ENCODE data around the gene LGI1.
A peak's percentile ranks its signal among the peaks of the same experiment; 100 is the strongest.

LGI1 gene

GRCh38 chr10:93756118-93756517 lies 1.6 kb upstream of the LGI1 start:
- Histone ChIP-seq H3K9me3 (ENCODE audit: low read length) (no peaks in the 10 kb centered on the region), H3K4me3 (ENCODE audit: low read depth in 1 of 2, low read length in 2 of 2) (no peak overlapping the region), H3K36me3 (ENCODE audit: insufficient read depth, low read length) (no peaks in the 10 kb centered on the region), H3K4me1 (ENCODE audit: insufficient read depth, low read length) (peaks cover 61% of the 10 kb centered on the region), H3K27ac (ENCODE audit: low read depth, low read length) (no peak overlapping the region), H3K9ac (ENCODE audit: low read length) (no peak overlapping the region), H3K27me3 (ENCODE audit: control insufficient read depth in 1 of 2, insufficient read depth in 2 of 2, low read length in 2 of 2) (no peaks in the 10 kb centered on the region)

DNA sequence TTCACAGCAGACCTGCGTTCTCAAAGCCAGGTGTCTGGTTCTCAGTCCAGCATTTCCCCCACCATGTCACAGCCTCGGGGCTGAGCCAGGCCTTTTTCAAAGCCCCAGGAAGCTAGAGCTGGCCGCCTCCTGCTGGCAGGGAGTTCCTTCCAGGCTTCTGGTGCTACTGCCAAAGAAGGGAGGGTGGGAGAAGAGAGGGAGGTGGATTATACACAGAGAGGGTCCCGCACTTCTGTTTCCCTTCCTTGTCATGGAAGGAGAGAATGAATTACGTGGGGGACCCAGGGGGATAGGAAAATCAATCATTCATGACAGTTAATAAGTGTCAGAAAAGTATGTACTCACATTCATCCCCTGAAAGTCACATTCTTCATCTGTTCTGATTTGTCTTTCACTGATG lies 600 bp upstream of the LGI1 start:
- no peak overlapping the region for H3K4me3 ChIP-seq (ENCODE audit: low read depth in 1 of 2, low read length in 2 of 2)
- peaks cover 54% of the 10 kb centered on the region for H3K4me1 ChIP-seq (ENCODE audit: insufficient read depth, low read length)
- no peaks in the 10 kb centered on the region for H3K9me3 ChIP-seq (ENCODE audit: low read length)
- H3K9ac ChIP-seq (ENCODE audit: low read length): no peak overlapping the region
- no peaks in the 10 kb centered on the region for H3K36me3 ChIP-seq (ENCODE audit: insufficient read depth, low read length)
- H3K27me3 ChIP-seq (ENCODE audit: control insufficient read depth in 1 of 2, insufficient read depth in 2 of 2, low read length in 2 of 2): no peaks in the 10 kb centered on the region
- no peak overlapping the region for H3K27ac ChIP-seq (ENCODE audit: low read depth, low read length)

DNA sequence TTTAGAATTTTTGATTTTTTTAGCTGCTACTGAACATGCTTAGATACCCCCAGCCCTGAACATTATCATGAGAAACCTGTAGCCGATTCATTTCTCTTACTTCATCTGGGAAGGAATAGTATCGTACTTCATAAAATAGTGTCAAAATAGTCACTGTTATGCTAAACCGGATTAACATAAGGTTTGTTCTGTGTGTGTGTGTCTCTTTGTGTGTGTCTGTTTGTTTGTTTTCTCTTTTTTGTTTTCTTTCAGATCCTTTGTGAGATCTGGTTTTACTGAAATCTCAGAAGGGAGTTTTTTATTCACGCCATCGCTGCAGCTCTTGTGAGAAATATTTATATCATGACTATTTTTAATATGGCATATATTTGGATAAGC lies 761 bp downstream of the LGI1 start:
- no peak overlapping the region for H3K9ac ChIP-seq (ENCODE audit: low read length)
- H3K27me3 ChIP-seq (ENCODE audit: control insufficient read depth in 1 of 2, insufficient read depth in 2 of 2, low read length in 2 of 2): no peaks in the 10 kb centered on the region
- H3K4me3 ChIP-seq (ENCODE audit: low read depth in 1 of 2, low read length in 2 of 2): peak overlapping the region in 1 of 2 donors; percentile 10
- H3K36me3 ChIP-seq (ENCODE audit: insufficient read depth, low read length): no peaks in the 10 kb centered on the region
- H3K27ac ChIP-seq (ENCODE audit: low read depth, low read length): peak overlapping the region; percentile 13
- H3K4me1 ChIP-seq (ENCODE audit: insufficient read depth, low read length): peaks cover 45% of the 10 kb centered on the region
- no peaks in the 10 kb centered on the region for H3K9me3 ChIP-seq (ENCODE audit: low read length)

DNA sequence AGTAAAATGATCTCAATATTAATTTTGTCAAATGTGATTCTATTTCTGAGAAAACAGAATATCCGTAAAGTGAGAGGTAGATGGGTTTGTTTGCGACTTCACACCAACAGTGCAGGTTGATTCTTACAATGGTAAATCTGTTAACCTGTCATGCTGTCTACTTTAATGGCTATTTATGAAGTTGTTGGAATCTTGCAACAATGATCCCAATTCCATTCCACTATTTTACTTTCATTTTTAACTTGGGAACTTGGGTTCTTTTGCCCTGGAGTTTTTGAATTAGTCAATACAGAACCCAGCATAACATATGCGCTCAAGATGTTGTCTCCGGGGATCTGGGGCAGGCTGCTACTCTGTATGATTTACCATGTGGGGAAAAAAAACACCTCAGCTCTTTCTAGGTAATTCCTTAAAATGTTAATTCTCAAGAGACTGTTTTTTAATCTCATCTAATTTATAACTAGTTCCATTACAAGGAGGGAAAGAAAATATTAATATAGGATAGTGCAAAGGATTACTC lies 1.2 kb downstream of the LGI1 start:
- Histone ChIP-seq H3K9me3 (ENCODE audit: low read length) (no peaks in the 10 kb centered on the region), H3K27me3 (ENCODE audit: control insufficient read depth in 1 of 2, insufficient read depth in 2 of 2, low read length in 2 of 2) (no peaks in the 10 kb centered on the region), H3K27ac (ENCODE audit: low read depth, low read length) (no peak overlapping the region), H3K4me1 (ENCODE audit: insufficient read depth, low read length) (peaks cover 41% of the 10 kb centered on the region), H3K36me3 (ENCODE audit: insufficient read depth, low read length) (no peaks in the 10 kb centered on the region), H3K9ac (ENCODE audit: low read length) (no peak overlapping the region), H3K4me3 (ENCODE audit: low read depth in 1 of 2, low read length in 2 of 2) (peak overlapping the region in 1 of 2 donors; percentile 10)

DNA sequence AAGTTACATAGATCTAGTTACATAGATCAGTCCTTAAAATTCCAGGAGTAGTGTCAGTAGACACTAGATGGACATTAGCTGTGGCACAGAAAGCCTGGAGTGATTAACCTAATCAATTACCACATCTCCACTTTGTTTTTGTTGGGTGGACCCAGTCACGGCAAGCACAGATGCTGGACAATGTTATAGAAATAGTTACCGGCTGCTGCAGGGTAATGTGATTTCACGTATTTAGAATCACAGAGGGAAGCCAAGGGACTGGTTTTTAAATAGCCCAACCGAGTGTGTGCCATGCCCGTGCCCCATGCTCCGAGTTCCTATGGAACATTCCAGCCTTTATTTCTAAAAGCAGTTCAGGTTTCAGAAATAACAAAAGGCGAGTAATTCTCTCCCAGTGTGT lies 2.8 kb downstream of the LGI1 start:
- H3K9ac ChIP-seq (ENCODE audit: low read length): no peak overlapping the region
- H3K4me3 ChIP-seq (ENCODE audit: low read depth in 1 of 2, low read length in 2 of 2): no peak overlapping the region
- H3K27ac ChIP-seq (ENCODE audit: low read depth, low read length): no peak overlapping the region
- peaks cover 26% of the 10 kb centered on the region for H3K4me1 ChIP-seq (ENCODE audit: insufficient read depth, low read length)
- no peaks in the 10 kb centered on the region for H3K27me3 ChIP-seq (ENCODE audit: control insufficient read depth in 1 of 2, insufficient read depth in 2 of 2, low read length in 2 of 2)
- no peaks in the 10 kb centered on the region for H3K36me3 ChIP-seq (ENCODE audit: insufficient read depth, low read length)
- H3K9me3 ChIP-seq (ENCODE audit: low read length): no peaks in the 10 kb centered on the region

DNA sequence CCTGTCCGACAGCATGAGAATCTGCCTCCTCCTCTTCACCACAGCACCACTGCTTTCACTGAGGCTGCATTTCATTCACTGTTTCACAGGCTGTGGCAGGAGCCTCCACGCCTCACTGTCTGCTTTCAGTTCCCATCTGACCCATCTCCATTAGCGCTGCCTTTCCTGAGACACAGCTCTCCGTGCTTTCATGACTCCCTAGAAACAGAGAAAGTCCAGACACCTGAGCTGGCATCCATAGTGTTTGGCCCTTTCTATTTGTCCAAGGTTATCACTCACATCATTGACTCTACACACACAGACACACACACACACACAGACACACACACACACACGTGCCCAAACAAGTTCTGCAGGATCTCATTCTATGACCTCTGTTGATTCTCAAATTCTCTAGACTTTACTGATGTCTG lies 5.2 kb downstream of the LGI1 start:
- H3K36me3 ChIP-seq (ENCODE audit: insufficient read depth, low read length): no peaks in the 10 kb centered on the region
- no peaks in the 10 kb centered on the region for H3K27me3 ChIP-seq (ENCODE audit: control insufficient read depth in 1 of 2, insufficient read depth in 2 of 2, low read length in 2 of 2)
- H3K4me1 ChIP-seq (ENCODE audit: insufficient read depth, low read length): peaks cover 9% of the 10 kb centered on the region
- no peaks in the 10 kb centered on the region for H3K9me3 ChIP-seq (ENCODE audit: low read length)
- H3K27ac ChIP-seq (ENCODE audit: low read depth, low read length): no peak overlapping the region
- no peak overlapping the region for H3K9ac ChIP-seq (ENCODE audit: low read length)
- no peak overlapping the region for H3K4me3 ChIP-seq (ENCODE audit: low read depth in 1 of 2, low read length in 2 of 2)

GRCh38 chr10:93766918-93767317 lies 9.2 kb downstream of the LGI1 start:
- Histone ChIP-seq H3K27me3 (ENCODE audit: control insufficient read depth in 1 of 2, insufficient read depth in 2 of 2, low read length in 2 of 2) (no peaks in the 10 kb centered on the region), H3K27ac (ENCODE audit: low read depth, low read length) (no peak overlapping the region), H3K4me3 (ENCODE audit: low read depth in 1 of 2, low read length in 2 of 2) (no peak overlapping the region)

DNA sequence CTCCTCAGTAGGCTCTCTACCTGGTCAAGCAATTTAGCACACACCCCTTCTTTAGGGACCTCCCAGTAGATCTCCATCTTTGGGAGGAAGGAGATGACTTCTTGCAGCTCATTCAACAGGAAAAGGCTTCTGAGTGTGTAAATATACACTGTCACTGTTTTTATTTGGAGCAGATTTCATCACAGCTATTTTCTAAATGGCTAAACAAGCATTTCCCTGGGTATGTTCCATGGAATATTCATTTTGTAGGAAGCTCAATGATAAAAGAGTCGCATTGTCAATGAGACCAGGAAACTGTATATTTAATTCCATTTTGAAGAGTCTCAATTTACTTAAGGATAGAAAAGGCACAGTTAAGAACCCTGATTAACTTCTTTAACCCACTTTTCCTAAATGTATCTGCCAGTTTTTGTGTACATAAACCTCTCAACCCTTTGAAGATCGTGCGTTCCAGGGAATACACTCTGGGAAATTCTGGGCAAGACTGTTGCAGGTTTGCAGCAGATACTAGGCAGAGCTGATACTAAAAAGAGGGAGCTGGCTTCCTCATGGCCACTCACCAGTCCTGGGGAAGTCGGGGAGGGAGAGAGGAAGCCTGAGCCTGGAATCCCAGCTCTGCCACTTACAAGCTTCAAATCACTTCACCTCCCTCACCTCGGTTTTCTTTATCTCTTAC lies 10.1 kb downstream of the LGI1 start:
- no peak overlapping the region for H3K9ac ChIP-seq (ENCODE audit: low read length)
- no peak overlapping the region for H3K4me3 ChIP-seq (ENCODE audit: low read depth in 1 of 2, low read length in 2 of 2)
- no peak overlapping the region for H3K27ac ChIP-seq (ENCODE audit: low read depth, low read length)
- H3K9me3 ChIP-seq (ENCODE audit: low read length): no peaks in the 10 kb centered on the region
- H3K27me3 ChIP-seq (ENCODE audit: control insufficient read depth in 1 of 2, insufficient read depth in 2 of 2, low read length in 2 of 2): no peaks in the 10 kb centered on the region
- peaks cover 6% of the 10 kb centered on the region for H3K4me1 ChIP-seq (ENCODE audit: insufficient read depth, low read length)
- no peaks in the 10 kb centered on the region for H3K36me3 ChIP-seq (ENCODE audit: insufficient read depth, low read length)

More at GRCh38 chr10:93766918-93767317, 9.2 kb downstream of the LGI1 start:
- Histone ChIP-seq H3K4me1 (ENCODE audit: insufficient read depth, low read length) (peaks cover 6% of the 10 kb centered on the region), H3K9ac (ENCODE audit: low read length) (no peak overlapping the region), H3K9me3 (ENCODE audit: low read length) (no peaks in the 10 kb centered on the region), H3K36me3 (ENCODE audit: insufficient read depth, low read length) (no peaks in the 10 kb centered on the region)

DNA sequence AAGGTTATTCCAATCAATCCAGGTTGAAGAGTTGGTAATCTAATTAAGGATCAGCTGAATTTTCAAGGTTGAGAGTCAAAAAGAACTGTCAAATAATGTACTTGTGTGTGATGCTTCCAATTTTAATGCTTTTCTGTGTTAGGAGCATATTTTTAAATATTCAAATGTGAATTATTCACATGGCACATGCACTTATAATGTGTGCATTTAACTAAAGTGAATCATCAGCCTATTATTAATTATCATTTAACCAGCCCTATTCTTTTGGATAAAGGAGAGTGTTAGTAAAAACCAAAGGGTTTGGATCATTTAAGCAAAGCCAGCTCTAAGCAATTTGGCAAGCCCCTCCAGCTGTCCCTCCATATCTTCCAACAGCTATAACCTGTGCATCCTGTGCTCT lies 11.2 kb downstream of the LGI1 start:
- Histone ChIP-seq H3K4me3 (ENCODE audit: low read depth in 1 of 2, low read length in 2 of 2) (no peak overlapping the region), H3K9me3 (ENCODE audit: low read length) (no peaks in the 10 kb centered on the region), H3K36me3 (ENCODE audit: insufficient read depth, low read length) (no peaks in the 10 kb centered on the region), H3K4me1 (ENCODE audit: insufficient read depth, low read length) (no peaks in the 10 kb centered on the region), H3K9ac (ENCODE audit: low read length) (no peak overlapping the region), H3K27ac (ENCODE audit: low read depth, low read length) (no peak overlapping the region), H3K27me3 (ENCODE audit: control insufficient read depth in 1 of 2, insufficient read depth in 2 of 2, low read length in 2 of 2) (no peaks in the 10 kb centered on the region)

DNA sequence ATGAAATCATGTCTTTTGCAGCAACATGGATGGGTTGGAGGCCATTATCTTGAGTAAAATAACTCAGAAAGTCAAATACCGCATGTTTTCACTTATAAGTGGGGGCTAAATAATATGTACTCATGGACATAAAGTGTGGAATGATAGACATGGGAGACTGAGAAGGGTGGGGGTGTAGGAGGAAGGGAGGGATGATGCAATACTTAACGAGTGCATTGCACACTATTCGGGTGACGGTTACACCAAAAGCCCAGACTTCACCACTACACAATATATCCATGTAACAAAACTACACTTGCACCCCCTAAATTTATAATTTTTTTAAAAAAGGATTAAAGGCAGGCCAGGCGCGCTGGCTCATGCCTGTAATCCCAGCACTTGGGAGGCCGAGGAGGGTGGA lies 13.6 kb downstream of the LGI1 start:
- Histone ChIP-seq H3K9me3 (ENCODE audit: low read length) (no peaks in the 10 kb centered on the region), H3K27ac (ENCODE audit: low read depth, low read length) (no peak overlapping the region), H3K27me3 (ENCODE audit: control insufficient read depth in 1 of 2, insufficient read depth in 2 of 2, low read length in 2 of 2) (no peaks in the 10 kb centered on the region), H3K9ac (ENCODE audit: low read length) (no peak overlapping the region), H3K4me1 (ENCODE audit: insufficient read depth, low read length) (no peaks in the 10 kb centered on the region), H3K4me3 (ENCODE audit: low read depth in 1 of 2, low read length in 2 of 2) (no peak overlapping the region), H3K36me3 (ENCODE audit: insufficient read depth, low read length) (no peaks in the 10 kb centered on the region)

DNA sequence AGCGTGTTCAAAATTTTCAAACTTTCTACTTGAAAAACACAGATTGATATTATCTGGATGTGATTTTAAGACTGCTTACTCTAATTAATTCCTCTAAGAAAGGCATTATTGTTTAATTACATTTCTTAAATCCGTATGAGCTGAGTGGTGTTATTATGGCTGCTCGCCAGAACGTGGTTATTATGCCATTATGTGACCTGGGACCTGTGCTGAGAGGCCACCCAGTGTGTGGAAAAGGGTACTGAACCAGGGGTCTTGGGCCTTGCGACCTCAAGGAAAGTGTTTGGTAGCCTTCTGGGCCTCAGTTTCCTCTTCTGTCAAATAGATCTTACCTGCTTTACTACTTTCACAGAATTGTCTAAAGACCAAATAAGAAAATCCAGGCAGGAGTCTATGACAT lies 15.4 kb downstream of the LGI1 start:
- Histone ChIP-seq H3K9me3 (ENCODE audit: low read length) (no peaks in the 10 kb centered on the region), H3K27ac (ENCODE audit: low read depth, low read length) (no peak overlapping the region), H3K9ac (ENCODE audit: low read length) (no peak overlapping the region), H3K36me3 (ENCODE audit: insufficient read depth, low read length) (no peaks in the 10 kb centered on the region), H3K4me1 (ENCODE audit: insufficient read depth, low read length) (no peaks in the 10 kb centered on the region), H3K4me3 (ENCODE audit: low read depth in 1 of 2, low read length in 2 of 2) (no peak overlapping the region), H3K27me3 (ENCODE audit: control insufficient read depth in 1 of 2, insufficient read depth in 2 of 2, low read length in 2 of 2) (no peaks in the 10 kb centered on the region)

DNA sequence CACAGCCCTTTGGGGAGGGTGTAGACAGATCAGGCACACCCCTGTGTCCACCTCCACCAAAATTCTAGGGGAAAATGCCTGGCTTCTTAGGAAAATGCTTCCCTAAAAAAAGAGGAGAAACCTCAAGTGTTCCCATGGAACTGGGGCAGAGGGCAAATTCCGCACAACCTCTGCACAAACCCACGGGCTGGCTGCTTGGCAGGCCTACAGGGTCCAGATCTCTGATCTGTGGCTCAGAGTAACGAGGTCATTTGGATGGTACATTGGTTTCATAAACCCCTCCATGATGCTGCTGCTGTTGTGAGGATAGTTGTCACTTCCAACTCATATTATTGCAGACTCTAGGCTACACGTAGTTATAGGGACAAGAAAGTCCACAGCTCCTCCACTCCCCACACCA lies 16.0 kb downstream of the LGI1 start:
- H3K27ac ChIP-seq (ENCODE audit: low read depth, low read length): no peak overlapping the region
- H3K4me1 ChIP-seq (ENCODE audit: insufficient read depth, low read length): no peaks in the 10 kb centered on the region
- H3K4me3 ChIP-seq (ENCODE audit: low read depth in 1 of 2, low read length in 2 of 2): no peak overlapping the region
- no peaks in the 10 kb centered on the region for H3K36me3 ChIP-seq (ENCODE audit: insufficient read depth, low read length)
- H3K9ac ChIP-seq (ENCODE audit: low read length): no peak overlapping the region
- no peaks in the 10 kb centered on the region for H3K9me3 ChIP-seq (ENCODE audit: low read length)
- H3K27me3 ChIP-seq (ENCODE audit: control insufficient read depth in 1 of 2, insufficient read depth in 2 of 2, low read length in 2 of 2): no peaks in the 10 kb centered on the region

All from muscle layer of colon (tissue), 2 donors.